ENCODE data around the gene LPXN. TPM values are rescaled to one million over a fixed set of nuclear protein-coding genes. Genes with fewer than 3 reads are reported as not detected.

LPXN gene
- total and polyA plus RNA-seq, 10 of the 15 experiments (the other 5 are each of a cell fraction or from before 2014, with no cell fraction given) = 131 to 349 (median 201) TPM

DNA sequence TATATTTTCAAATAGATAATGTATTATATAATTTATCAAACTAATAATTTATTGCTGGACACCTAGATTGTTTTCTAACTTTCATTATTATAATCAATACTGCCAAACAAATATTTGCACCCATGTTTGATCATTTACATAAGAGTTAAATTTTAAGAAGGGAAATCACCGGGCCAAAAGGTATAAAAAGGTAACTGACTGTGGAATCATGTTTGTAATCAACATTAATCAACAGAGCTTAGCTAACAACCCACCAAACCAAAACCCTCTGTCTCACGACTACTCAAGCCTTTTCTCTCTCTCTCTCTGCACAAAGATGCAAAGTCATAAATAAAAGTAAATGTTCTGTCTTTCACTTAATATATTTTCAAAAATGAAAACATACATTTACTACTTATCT is 14.8 kb downstream of the LPXN start:
- Histone ChIP-seq H3K27ac (ENCODE audit: control insufficient read depth, insufficient read depth) (no peak overlapping the region), H3K79me2 (ENCODE audit: control insufficient read depth, insufficient read depth, low read length) (peaks cover 46% of the 10 kb centered on the region), H3K4me1 (ENCODE audit: control insufficient read depth, insufficient read depth, low read length) (peaks cover 19% of the 10 kb centered on the region), H3K27me3 (replicated peaks in 1 of 2; ENCODE audit: control insufficient read depth in 2 of 2, insufficient read depth in 2 of 2, low read length in 1 of 2) (no peaks in the 10 kb centered on the region), H3K36me3 (ENCODE audit: control insufficient read depth in 2 of 2, insufficient read depth in 2 of 2, low read length in 1 of 2) (peaks cover 5 to 23% of the 10 kb centered on the region in 2 experiments), H2AFZ (ENCODE audit: control insufficient read depth, low read depth, low read length) (no peak overlapping the region), H3K4me3 (no peak overlapping the region), H4K20me1 (ENCODE audit: control insufficient read depth, insufficient read depth) (peaks cover 4% of the 10 kb centered on the region; the same call in 1 of the 2 replicates), H3K9me3 (replicated peaks; ENCODE audit: control insufficient read depth, insufficient read depth, low read length) (no peaks in the 10 kb centered on the region), H3K9ac (ENCODE audit: control insufficient read depth, insufficient read depth, low read length) (no peak overlapping the region), H3K4me2 (ENCODE audit: control insufficient read depth, insufficient read depth) (no peak overlapping the region)
- no TSS peak for BruUV-seq (replicated peaks)
- ChIA-PET CTCF (interaction anchor here (0.7 to 1.9 kb wide), 5 partner anchors 14 to 237 kb away, joined by 3 to 11 read pairs (median 4); partner anchors contain the start of gene LPXN), SMC1A (ENCODE audit: uncharacterized antibody, unreplicated experiment) (interaction anchor here (1.3 to 3.3 kb wide), 4 partner anchors 8 to 33 kb away, joined by 4 to 21 read pairs (median 4); no protein-coding TSS in a partner anchor), RAD21 (ENCODE audit: unreplicated experiment) (no interaction called here), POLR2A (no interaction called here)
- no peak for ATAC-seq
- 24% methylated on average over 2 of the region's 2 CpGs for WGBS (ENCODE audit: insufficient coverage, insufficient replicate concordance, low lambda C conversion rate, missing lambda C conversion rate)
- no peak for TF ChIP-seq NFIC (IDR thresholded peaks at IDR 0.05; ENCODE audit: low read depth, low read length)
- TF ChIP-seq REST (IDR thresholded peaks at IDR 0.05; ENCODE audit: low read depth, low read length) = no peak
- TF ChIP-seq SMC3 (IDR thresholded peaks at IDR 0.05; ENCODE audit: borderline replicate concordance, low read length) = no peak
- TF ChIP-seq IKZF1 (conservative IDR thresholded peaks at IDR 0.05) = no peak
- no peak for TF ChIP-seq STAT1 (conservative IDR thresholded peaks at IDR 0.05)
- TF ChIP-seq JUND (IDR thresholded peaks at IDR 0.05; ENCODE audit: low read depth, low read length) = no peak
- TF ChIP-seq TBL1XR1 (IDR thresholded peaks at IDR 0.05; ENCODE audit: low read depth, low read length) = no peak
- no peak for TF ChIP-seq NR2C2 (IDR thresholded peaks at IDR 0.05; ENCODE audit: borderline replicate concordance, control insufficient read depth, insufficient read length, low read depth)
- TF ChIP-seq IKZF2 (IDR thresholded peaks at IDR 0.05) = no peak
- TF ChIP-seq POLR2A (IDR thresholded peaks at IDR 0.05; ENCODE audit: low read depth, low read length) = no peak
- FAIRE-seq = no peak
- in situ Hi-C loops (cut with MboI) = loop anchor here (10.0 kb wide), 1 partner anchor 224 kb away; no protein-coding TSS in a partner anchor
- no peak for DNase-seq (ENCODE audit: low read depth, low spot score)
- intact Hi-C loops (cut with micrococcal nuclease; ENCODE audit: unreplicated experiment) = no loop called here

Measured in GM12878 (cell line).